Endothelial cell of umbilical vein (primary cell): Measurements from ENCODE around the gene PDE7B. TPM values are rescaled to one million over a fixed set of nuclear protein-coding genes. Genes with fewer than 3 reads are reported as not detected.

Source experiments
- BruUV-seq: library from RNA; stranded (reverse); fragments of 400-500 nt; replicated peaks from 2 replicates; lab custom pipeline; 2021; lab: Mats Ljungman, UMichigan
- CTCF ChIA-PET: fragments of 300-600, 350-600 bp; sonication (Branson Sonifier 250); formaldehyde crosslinking; loops from one replicate; lab custom pipeline; 2021; ENCODE audit warnings: antibody characterized with exemption, inconsistent platforms; lab: Charles Lee
- POLR2A ChIA-PET: fragments of 300-600, 350-600 bp; sonication (Branson Sonifier 250); formaldehyde crosslinking; loops from one replicate; lab custom pipeline; 2021; ENCODE audit warnings: antibody characterized with exemption, inconsistent platforms; lab: Charles Lee
- DNase-seq: peaks from one replicate; pipeline ENCODE4 v3.0.0-alpha.2; 2011; ENCODE audit warnings: low read depth, low spot score
- FAIRE-seq: peaks from 2 replicates; lab custom pipeline; 2011; peaks lifted over from hg19 to GRCh38; lab: Jason Lieb, UNC
- H2AFZ ChIP-seq: 2 replicates; pipeline ENCODE4 v1.6.0; 2012; ENCODE audit warnings: low read depth, low read length, control low read depth, inconsistent platforms
- H3K27ac ChIP-seq: 2 replicates; pipeline ENCODE4 v1.5.1; 2011; ENCODE audit warnings: low read depth, mild to moderate bottlenecking, control low read depth, low read length, moderate library complexity; ENCODE audit not compliant: insufficient read depth
- H3K27me3 ChIP-seq, 2 experiments: 2 replicates each; pipeline versions ENCODE4 v1.6.0 to v1.6.1; 2011; ENCODE audit warnings: low read length in 2 of 2, mixed read lengths in 1 of 2; ENCODE audit not compliant: control insufficient read depth in 2 of 2, insufficient read depth in 2 of 2
- H3K36me3 ChIP-seq, 2 experiments: 2 replicates in 1 of 2; 3 replicates in 1 of 2; pipeline ENCODE4 v1.5.1; 2011; ENCODE audit warnings: low read length in 2 of 2, mild to moderate bottlenecking in 1 of 2, moderate library complexity in 1 of 2; ENCODE audit not compliant: control insufficient read depth in 2 of 2, insufficient read depth in 2 of 2; ENCODE audit errors: extremely low read depth in 1 of 2
- H3K4me1 ChIP-seq: 3 replicates; pipeline ENCODE4 v1.5.1; 2011; ENCODE audit warnings: mild to moderate bottlenecking, low read length; ENCODE audit not compliant: control insufficient read depth, insufficient read depth; ENCODE audit errors: extremely low read depth
- H3K4me2 ChIP-seq: 2 replicates; pipeline ENCODE4 v1.6.1; 2011; ENCODE audit warnings: low read length, control low read depth, mixed read lengths; ENCODE audit not compliant: insufficient read depth
- H3K4me3 ChIP-seq, 3 experiments: fragments of 200-600 bp in 1 of 3; sonication (generic), shearing (Covaris generic) in 1 of 3; replicated peaks in 1 of 3; 2 replicates each; pipeline ENCODE4 v1.5.1; 2011 to 2016; ENCODE audit warnings: control low read depth in 3 of 3, low read length in 3 of 3, mild to moderate bottlenecking in 2 of 3, inconsistent platforms in 1 of 3, low read depth in 1 of 3, moderate library complexity in 1 of 3; ENCODE audit not compliant: insufficient read depth in 1 of 3
- H3K79me2 ChIP-seq: 2 replicates; pipeline ENCODE4 v1.6.0; 2012; ENCODE audit warnings: low read length, inconsistent platforms; ENCODE audit not compliant: control insufficient read depth, insufficient read depth
- H3K9ac ChIP-seq: replicated peaks from 2 replicates; pipeline ENCODE3; 2011; ENCODE audit warnings: low read length, control low read depth; ENCODE audit not compliant: insufficient read depth; ENCODE audit errors: extremely low read depth
- H3K9me1 ChIP-seq: replicated peaks from 3 replicates; pipeline ENCODE4 v1.6.0; 2011; ENCODE audit warnings: mild to moderate bottlenecking, low read length; ENCODE audit not compliant: control insufficient read depth, insufficient read depth; ENCODE audit errors: extremely low read depth
- H3K9me3 ChIP-seq: replicated peaks from 2 replicates; pipeline ENCODE4 v1.5.1; 2012; ENCODE audit warnings: low read length, inconsistent platforms; ENCODE audit not compliant: control insufficient read depth, insufficient read depth
- H4K20me1 ChIP-seq: replicated peaks from 2 replicates; pipeline ENCODE3; 2011; ENCODE audit warnings: mild to moderate bottlenecking, low read length; ENCODE audit not compliant: control insufficient read depth, insufficient read depth; ENCODE audit errors: extremely low read depth
- CTCF ChIP-seq, 2 donors: IDR thresholded peaks; 1 replicate in 1 of 2; 2 replicates in 1 of 2; pipeline ENCODE4 v1.5.1; 2011; ENCODE audit warnings: low read length in 2 of 2, mild to moderate bottlenecking in 2 of 2, moderate library complexity in 2 of 2, control low read depth in 1 of 2, inconsistent platforms in 1 of 2, low read depth in 1 of 2; ENCODE audit not compliant: insufficient read depth in 1 of 2; ENCODE audit errors: extremely low read depth in 1 of 2
- EZH2 ChIP-seq: IDR thresholded peaks from 2 replicates; pipeline ENCODE4 v1.6.1; 2012; ENCODE audit warnings: borderline replicate concordance, low read depth, mild to moderate bottlenecking, moderate library complexity, low read length, inconsistent platforms; ENCODE audit not compliant: severe bottlenecking
- FOS ChIP-seq: IDR thresholded peaks from 2 replicates; pipeline ENCODE4 v1.6.1; 2011; ENCODE audit warnings: mild to moderate bottlenecking, low read length, moderate library complexity, borderline replicate concordance; ENCODE audit not compliant: insufficient read depth
- GATA2 ChIP-seq: IDR thresholded peaks from 2 replicates; pipeline ENCODE4 v1.7.0; 2011; ENCODE audit warnings: low read depth, mild to moderate bottlenecking, moderate library complexity, mixed read lengths, low read length; ENCODE audit not compliant: insufficient read length, insufficient read depth
- JUN ChIP-seq: IDR thresholded peaks from 2 replicates; pipeline ENCODE4 v1.6.1; 2011; ENCODE audit warnings: borderline replicate concordance, low read depth; ENCODE audit not compliant: insufficient read length, insufficient read depth
- MYC ChIP-seq: IDR thresholded peaks from one replicate; pipeline ENCODE4 v1.6.1; 2011; ENCODE audit warnings: mild to moderate bottlenecking, low read depth, low read length
- POLR2A ChIP-seq: IDR thresholded peaks from 2 replicates; pipeline ENCODE4 v1.6.1; 2012; ENCODE audit warnings: low read depth, mild to moderate bottlenecking, control low read depth, low read length
- POLR2AphosphoS5 ChIP-seq: IDR thresholded peaks from 2 replicates; pipeline ENCODE4 v1.6.1; 2012; ENCODE audit warnings: low read depth, mild to moderate bottlenecking, control low read depth, low read length, moderate library complexity; ENCODE audit not compliant: insufficient read depth
- dilution Hi-C: fragments of 300-500 bp; cut with MboI; formaldehyde crosslinking; loops from one replicate; pipeline ENCODE4 v1.15.0; 2019; ENCODE audit warnings: low sequenced_read_pairs; ENCODE audit not compliant: extremely low pct_ligation_motif_present
- intact Hi-C: fragments of 100-400 bp; cut with micrococcal nuclease; formaldehyde crosslinking; loops from one replicate; pipeline ENCODE4 v1.10.0; 2022
- polyA plus RNA-seq, 4 experiments: library from polyadenylated mRNA; depleted of rRNA in 3 of 4; stranded (reverse) in 3 of 4; unstranded in 1 of 4; fragments of >200 nt; gene quantifications; 2 replicates each; pipeline versions ENCODE4 v1.2.1 to v1.2.3, GENCODE V29; 2011 to 2012; ENCODE audit warnings: missing spikeins in 1 of 4
- total RNA-seq: library from RNA; stranded (reverse); gene quantifications from 2 replicates; pipeline ENCODE4 v1.2.3, GENCODE V29; 2021
- TF ChIP-seq, protein P1 (sequence below): IDR thresholded peaks from 2 replicates; pipeline ENCODE4 v1.6.1; 2011; ENCODE audit not compliant: insufficient read depth, insufficient read length

Gene PDE7B
- total and polyA plus RNA-seq, 2 donors (not counting 3 experiments of a cell fraction or from before 2014, with no cell fraction given) = 20.6 to 25.1 TPM

GRCh38 chr6:136090929-136091328 is 239.4 kb downstream of the PDE7B start:
- peaks cover 13% of the 10 kb centered on the region for H3K4me1 ChIP-seq
- POLR2A ChIA-PET = no interaction called here
- H3K9ac ChIP-seq = no peak overlapping the region
- TF ChIP-seq POLR2AphosphoS5 (no peak), CTCF (IDR thresholded peaks at IDR 0.05; ENCODE audit: extremely low read depth in 1 of 2, insufficient read depth in 1 of 2, low read depth in 1 of 2, low read length in 2 of 2) (no peak), JUN (no peak), FOS (no peak), GATA2 (no peak), POLR2A (no peak), MYC (no peak), EZH2 (no peak)
- TF ChIP-seq, protein P1, sequence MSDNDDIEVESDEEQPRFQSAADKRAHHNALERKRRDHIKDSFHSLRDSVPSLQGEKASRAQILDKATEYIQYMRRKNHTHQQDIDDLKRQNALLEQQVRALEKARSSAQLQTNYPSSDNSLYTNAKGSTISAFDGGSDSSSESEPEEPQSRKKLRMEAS = no peak
- no peak overlapping the region for H3K4me2 ChIP-seq
- H3K79me2 ChIP-seq = peaks cover 34% of the 10 kb centered on the region
- H2AFZ ChIP-seq = no peak overlapping the region
- peaks cover 2% of the 10 kb centered on the region for H4K20me1 ChIP-seq
- no peak overlapping the region for H3K27ac ChIP-seq
- DNase-seq (no peak), FAIRE-seq (no peak)
- intact Hi-C loops (no loop called here), dilution Hi-C loops (no loop called here)
- H3K9me3 ChIP-seq = no peaks in the 10 kb centered on the region
- no TSS peak for BruUV-seq
- CTCF ChIA-PET = no interaction called here
- H3K9me1 ChIP-seq = no peaks in the 10 kb centered on the region
- no peak overlapping the region for H3K4me3 ChIP-seq
- no peaks in the 10 kb centered on the region for H3K36me3 ChIP-seq
- H3K27me3 ChIP-seq = no peaks in the 10 kb centered on the region
